ENCODE measurements around the gene LCE3A.

DNA sequence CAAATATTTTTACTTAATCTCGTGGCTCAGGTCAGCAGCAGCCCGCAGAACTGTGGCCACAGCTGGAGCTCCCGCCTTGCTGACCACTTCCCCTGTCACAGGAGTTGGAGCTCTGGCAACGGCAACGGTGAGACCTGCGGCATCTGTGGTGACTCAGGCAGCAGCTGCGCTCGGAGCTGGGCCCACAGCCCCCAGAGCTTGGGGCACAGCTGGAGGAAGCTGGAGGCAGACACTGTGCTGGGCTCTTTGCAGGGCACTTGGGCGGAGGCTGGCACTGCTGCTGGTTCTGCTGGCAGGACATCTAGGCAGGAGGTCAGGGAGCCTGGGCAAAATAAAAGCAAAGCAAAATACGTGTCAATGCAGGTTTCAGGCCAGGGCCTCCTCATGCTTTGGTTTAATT, at the start of gene LCE3A:
- TF ChIP-seq POLR2AphosphoS5 (IDR thresholded peaks at IDR 0.05) (no peak), POLR2A (IDR thresholded peaks at IDR 0.05) (no peak), EP300 (IDR thresholded peaks at IDR 0.05) (no peak)
- TF ChIP-seq, protein P1, sequence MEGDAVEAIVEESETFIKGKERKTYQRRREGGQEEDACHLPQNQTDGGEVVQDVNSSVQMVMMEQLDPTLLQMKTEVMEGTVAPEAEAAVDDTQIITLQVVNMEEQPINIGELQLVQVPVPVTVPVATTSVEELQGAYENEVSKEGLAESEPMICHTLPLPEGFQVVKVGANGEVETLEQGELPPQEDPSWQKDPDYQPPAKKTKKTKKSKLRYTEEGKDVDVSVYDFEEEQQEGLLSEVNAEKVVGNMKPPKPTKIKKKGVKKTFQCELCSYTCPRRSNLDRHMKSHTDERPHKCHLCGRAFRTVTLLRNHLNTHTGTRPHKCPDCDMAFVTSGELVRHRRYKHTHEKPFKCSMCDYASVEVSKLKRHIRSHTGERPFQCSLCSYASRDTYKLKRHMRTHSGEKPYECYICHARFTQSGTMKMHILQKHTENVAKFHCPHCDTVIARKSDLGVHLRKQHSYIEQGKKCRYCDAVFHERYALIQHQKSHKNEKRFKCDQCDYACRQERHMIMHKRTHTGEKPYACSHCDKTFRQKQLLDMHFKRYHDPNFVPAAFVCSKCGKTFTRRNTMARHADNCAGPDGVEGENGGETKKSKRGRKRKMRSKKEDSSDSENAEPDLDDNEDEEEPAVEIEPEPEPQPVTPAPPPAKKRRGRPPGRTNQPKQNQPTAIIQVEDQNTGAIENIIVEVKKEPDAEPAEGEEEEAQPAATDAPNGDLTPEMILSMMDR (IDR thresholded peaks at IDR 0.05) = no peak

All from sigmoid colon (tissue), 4 donors.